Hepatocyte (in vitro differentiated cells): ENCODE results near the gene SGO2.

Experiments used
- CTCF ChIP-seq: fragments of 200-600 bp; sonication (generic); IDR thresholded peaks from 2 replicates; pipeline ENCODE4 v1.5.1; 2016; ENCODE audit warnings: antibody characterized with exemption, mild to moderate bottlenecking; ENCODE audit not compliant: poor library complexity
- EZH2 ChIP-seq: fragments of 200-600 bp; sonication (generic); IDR thresholded peaks from 2 replicates; pipeline ENCODE4 v1.6.1; 2016; ENCODE audit warnings: antibody characterized with exemption, mild to moderate bottlenecking, borderline replicate concordance
- EZH2phosphoT487 ChIP-seq: fragments of 200-600 bp; sonication (generic); IDR thresholded peaks from one replicate; pipeline ENCODE4 v1.6.1; 2018; ENCODE audit warnings: antibody characterized with exemption, mild to moderate bottlenecking, low read depth, moderate library complexity; ENCODE audit not compliant: unreplicated experiment, severe bottlenecking

GRCh38 chr2:200618590-200619021 lies 92.6 kb downstream of the SGO2 start:
- TF ChIP-seq CTCF, result peak; percentile 32
- no peak for TF ChIP-seq EZH2
- no peak for TF ChIP-seq EZH2phosphoT487
